Endothelial cell of umbilical vein (primary cell): ENCODE data around the gene TMPRSS3. TPM values are rescaled to one million over a fixed set of nuclear protein-coding genes. Genes with fewer than 3 reads are reported as not detected.

ENCODE experiments used
- BruUV-seq: library from RNA; stranded (reverse); fragments of 400-500 nt; replicated peaks from 2 replicates; lab custom pipeline; 2021; lab: Mats Ljungman, UMichigan
- CTCF ChIA-PET: fragments of 300-600, 350-600 bp; sonication (Branson Sonifier 250); formaldehyde crosslinking; loops from one replicate; lab custom pipeline; 2021; ENCODE audit warnings: antibody characterized with exemption, inconsistent platforms; lab: Charles Lee
- POLR2A ChIA-PET: fragments of 300-600, 350-600 bp; sonication (Branson Sonifier 250); formaldehyde crosslinking; loops from one replicate; lab custom pipeline; 2021; ENCODE audit warnings: antibody characterized with exemption, inconsistent platforms; lab: Charles Lee
- DNase-seq: peaks from one replicate; pipeline ENCODE4 v3.0.0-alpha.2; 2011; ENCODE audit warnings: low read depth, low spot score
- FAIRE-seq: peaks from 2 replicates; lab custom pipeline; 2011; peaks lifted over from hg19 to GRCh38; lab: Jason Lieb, UNC
- H2AFZ ChIP-seq: 2 replicates; pipeline ENCODE4 v1.6.0; 2012; ENCODE audit warnings: low read depth, low read length, control low read depth, inconsistent platforms
- H3K27ac ChIP-seq: 2 replicates; pipeline ENCODE4 v1.5.1; 2011; ENCODE audit warnings: low read depth, mild to moderate bottlenecking, control low read depth, low read length, moderate library complexity; ENCODE audit not compliant: insufficient read depth
- H3K27me3 ChIP-seq, 2 experiments: 2 replicates each; pipeline versions ENCODE4 v1.6.0 to v1.6.1; 2011; ENCODE audit warnings: low read length in 2 of 2, mixed read lengths in 1 of 2; ENCODE audit not compliant: control insufficient read depth in 2 of 2, insufficient read depth in 2 of 2
- H3K36me3 ChIP-seq, 2 experiments: 2 replicates in 1 of 2; 3 replicates in 1 of 2; pipeline ENCODE4 v1.5.1; 2011; ENCODE audit warnings: low read length in 2 of 2, mild to moderate bottlenecking in 1 of 2, moderate library complexity in 1 of 2; ENCODE audit not compliant: control insufficient read depth in 2 of 2, insufficient read depth in 2 of 2; ENCODE audit errors: extremely low read depth in 1 of 2
- H3K4me1 ChIP-seq: 3 replicates; pipeline ENCODE4 v1.5.1; 2011; ENCODE audit warnings: mild to moderate bottlenecking, low read length; ENCODE audit not compliant: control insufficient read depth, insufficient read depth; ENCODE audit errors: extremely low read depth
- H3K4me2 ChIP-seq: 2 replicates; pipeline ENCODE4 v1.6.1; 2011; ENCODE audit warnings: low read length, control low read depth, mixed read lengths; ENCODE audit not compliant: insufficient read depth
- H3K4me3 ChIP-seq, 3 experiments: fragments of 200-600 bp in 1 of 3; sonication (generic), shearing (Covaris generic) in 1 of 3; replicated peaks in 1 of 3; 2 replicates each; pipeline ENCODE4 v1.5.1; 2011 to 2016; ENCODE audit warnings: control low read depth in 3 of 3, low read length in 3 of 3, mild to moderate bottlenecking in 2 of 3, inconsistent platforms in 1 of 3, low read depth in 1 of 3, moderate library complexity in 1 of 3; ENCODE audit not compliant: insufficient read depth in 1 of 3
- H3K79me2 ChIP-seq: 2 replicates; pipeline ENCODE4 v1.6.0; 2012; ENCODE audit warnings: low read length, inconsistent platforms; ENCODE audit not compliant: control insufficient read depth, insufficient read depth
- H3K9ac ChIP-seq: replicated peaks from 2 replicates; pipeline ENCODE3; 2011; ENCODE audit warnings: low read length, control low read depth; ENCODE audit not compliant: insufficient read depth; ENCODE audit errors: extremely low read depth
- H3K9me1 ChIP-seq: replicated peaks from 3 replicates; pipeline ENCODE4 v1.6.0; 2011; ENCODE audit warnings: mild to moderate bottlenecking, low read length; ENCODE audit not compliant: control insufficient read depth, insufficient read depth; ENCODE audit errors: extremely low read depth
- H3K9me3 ChIP-seq: replicated peaks from 2 replicates; pipeline ENCODE4 v1.5.1; 2012; ENCODE audit warnings: low read length, inconsistent platforms; ENCODE audit not compliant: control insufficient read depth, insufficient read depth
- H4K20me1 ChIP-seq: replicated peaks from 2 replicates; pipeline ENCODE3; 2011; ENCODE audit warnings: mild to moderate bottlenecking, low read length; ENCODE audit not compliant: control insufficient read depth, insufficient read depth; ENCODE audit errors: extremely low read depth
- CTCF ChIP-seq, 2 donors: IDR thresholded peaks; 1 replicate in 1 of 2; 2 replicates in 1 of 2; pipeline ENCODE4 v1.5.1; 2011; ENCODE audit warnings: low read length in 2 of 2, mild to moderate bottlenecking in 2 of 2, moderate library complexity in 2 of 2, control low read depth in 1 of 2, inconsistent platforms in 1 of 2, low read depth in 1 of 2; ENCODE audit not compliant: insufficient read depth in 1 of 2; ENCODE audit errors: extremely low read depth in 1 of 2
- FOS ChIP-seq: IDR thresholded peaks from 2 replicates; pipeline ENCODE4 v1.6.1; 2011; ENCODE audit warnings: mild to moderate bottlenecking, low read length, moderate library complexity, borderline replicate concordance; ENCODE audit not compliant: insufficient read depth
- JUN ChIP-seq: IDR thresholded peaks from 2 replicates; pipeline ENCODE4 v1.6.1; 2011; ENCODE audit warnings: borderline replicate concordance, low read depth; ENCODE audit not compliant: insufficient read length, insufficient read depth
- MAX ChIP-seq: IDR thresholded peaks from 2 replicates; pipeline ENCODE4 v1.6.1; 2011; ENCODE audit not compliant: insufficient read depth, insufficient read length
- POLR2A ChIP-seq: IDR thresholded peaks from 2 replicates; pipeline ENCODE4 v1.6.1; 2012; ENCODE audit warnings: low read depth, mild to moderate bottlenecking, control low read depth, low read length
- dilution Hi-C: fragments of 300-500 bp; cut with MboI; formaldehyde crosslinking; loops from one replicate; pipeline ENCODE4 v1.15.0; 2019; ENCODE audit warnings: low sequenced_read_pairs; ENCODE audit not compliant: extremely low pct_ligation_motif_present
- intact Hi-C: fragments of 100-400 bp; cut with micrococcal nuclease; formaldehyde crosslinking; loops from one replicate; pipeline ENCODE4 v1.10.0; 2022
- polyA plus RNA-seq, 4 experiments: library from polyadenylated mRNA; depleted of rRNA in 3 of 4; stranded (reverse) in 3 of 4; unstranded in 1 of 4; fragments of >200 nt; gene quantifications; 2 replicates each; pipeline versions ENCODE4 v1.2.1 to v1.2.3, GENCODE V29; 2011 to 2012; ENCODE audit warnings: missing spikeins in 1 of 4
- total RNA-seq: library from RNA; stranded (reverse); gene quantifications from 2 replicates; pipeline ENCODE4 v1.2.3, GENCODE V29; 2021

TMPRSS3 gene
- total and polyA plus RNA-seq, 2 donors (not counting 3 experiments of a cell fraction or from before 2014, with no cell fraction given): not detected

- intact Hi-C loops: no loop called here
- no peaks in the 10 kb centered on the region for H3K9me3 ChIP-seq
- dilution Hi-C loops: no loop called here
- ChIA-PET POLR2A (no interaction called here), CTCF (interaction anchor here (1.4 kb wide), 1 partner anchor 232 kb away, joined by 4 read pairs; no protein-coding TSS in a partner anchor)
- H3K9ac ChIP-seq: no peak overlapping the region
- FAIRE-seq (no peak), DNase-seq (no peak)
- no peaks in the 10 kb centered on the region for H3K27me3 ChIP-seq
- no peak overlapping the region for H3K27ac ChIP-seq
- H3K4me2 ChIP-seq: no peak overlapping the region
- BruUV-seq: no TSS peak
- H3K9me1 ChIP-seq: no peaks in the 10 kb centered on the region
- no peaks in the 10 kb centered on the region for H4K20me1 ChIP-seq
- H3K4me1 ChIP-seq: no peaks in the 10 kb centered on the region
- H2AFZ ChIP-seq: no peak overlapping the region
- TF ChIP-seq FOS (no peak), JUN (no peak), POLR2A (no peak)
- no peaks in the 10 kb centered on the region for H3K36me3 ChIP-seq
- H3K4me3 ChIP-seq: no peak overlapping the region
- H3K79me2 ChIP-seq: no peaks in the 10 kb centered on the region
Measured at GRCh38 chr21:42377211-42377950, 18.5 kb downstream of the TMPRSS3 start.

- ChIA-PET POLR2A (no interaction called here), CTCF (no interaction called here)
- H3K27me3 ChIP-seq: no peaks in the 10 kb centered on the region
- H3K4me1 ChIP-seq: no peaks in the 10 kb centered on the region
- dilution Hi-C loops (no loop called here), intact Hi-C loops (no loop called here)
- H3K4me3 ChIP-seq: no peak overlapping the region
- no peaks in the 10 kb centered on the region for H3K36me3 ChIP-seq
- H2AFZ ChIP-seq: no peak overlapping the region
- no peak for DNase-seq
- H3K9ac ChIP-seq: no peak overlapping the region
- no TSS peak for BruUV-seq
- no peaks in the 10 kb centered on the region for H3K9me3 ChIP-seq
- H3K79me2 ChIP-seq: no peaks in the 10 kb centered on the region
- no peak overlapping the region for H3K27ac ChIP-seq
- no peaks in the 10 kb centered on the region for H4K20me1 ChIP-seq
- H3K4me2 ChIP-seq: no peak overlapping the region
- no peak for FAIRE-seq
- no peaks in the 10 kb centered on the region for H3K9me1 ChIP-seq
- no peak for TF ChIP-seq MAX
- TF ChIP-seq CTCF (IDR thresholded peaks at IDR 0.05; ENCODE audit: extremely low read depth in 1 of 2, insufficient read depth in 1 of 2, low read depth in 1 of 2, low read length in 2 of 2): no peak
Measured at GRCh38 chr21:42376338-42376982, 19.4 kb downstream of the TMPRSS3 start.
